GM12878 (cell line): ENCODE results near the gene SCGN.

Source experiments
- ATF7 ChIP-seq: fragments of 450-650 bp; IDR thresholded peaks from 2 replicates; pipeline ENCODE4 v1.6.1; 2016; ENCODE audit warnings: low read depth, mild to moderate bottlenecking
- EZH2 ChIP-seq: IDR thresholded peaks from 2 replicates; pipeline ENCODE4 v1.6.1; 2012; ENCODE audit warnings: low read depth, mild to moderate bottlenecking, control low read depth, inconsistent platforms, low read length, borderline replicate concordance; ENCODE audit not compliant: control insufficient read depth
- MTA2 ChIP-seq: fragments of 450-650 bp; IDR thresholded peaks from 2 replicates; pipeline ENCODE4 v1.6.1; 2016; ENCODE audit warnings: low read depth, mild to moderate bottlenecking, moderate library complexity
- POLR2AphosphoS2 ChIP-seq: IDR thresholded peaks from 2 replicates; pipeline ENCODE4 v1.6.1; 2011; ENCODE audit warnings: low read depth, mild to moderate bottlenecking, low read length, improper control_type of control experiment, moderate library complexity
- RBBP5 ChIP-seq: fragments of 200-600 bp; sonication (generic); conservative IDR thresholded peaks from 2 replicates; pipeline ENCODE4 v1.6.1; 2016
- SMAD1 ChIP-seq: fragments of 450-650 bp; IDR thresholded peaks from 2 replicates; pipeline ENCODE4 v1.6.1; 2018; ENCODE audit warnings: mild to moderate bottlenecking, low read depth; ENCODE audit not compliant: partially characterized antibody
- SP1 ChIP-seq: IDR thresholded peaks from one replicate; pipeline ENCODE4 v1.6.1; 2011; ENCODE audit warnings: low read depth, low read length
- SPI1 ChIP-seq: IDR thresholded peaks from 2 replicates; pipeline ENCODE4 v1.6.1; 2011; ENCODE audit warnings: low read depth, mild to moderate bottlenecking, low read length, moderate library complexity, borderline replicate concordance; ENCODE audit not compliant: insufficient read depth
- SREBF1 ChIP-seq: IDR thresholded peaks from 2 replicates; pipeline ENCODE4 v1.6.1; 2012; ENCODE audit warnings: mild to moderate bottlenecking, low read length
- STAT3 ChIP-seq: IDR thresholded peaks from 2 replicates; pipeline ENCODE4 v1.6.1; 2011; ENCODE audit warnings: low read depth, low read length, improper control_type of control experiment
- TF ChIP-seq, protein P1 (sequence below), 3 experiments: IDR thresholded peaks in 2 of 3; conservative IDR thresholded peaks in 1 of 3; 2 replicates each; pipeline ENCODE4 v1.5.1; 2011; ENCODE audit warnings: low read depth in 3 of 3, low read length in 3 of 3, mild to moderate bottlenecking in 3 of 3, control low read depth in 2 of 3, moderate library complexity in 2 of 3, inconsistent platforms in 1 of 3, mixed read lengths in 1 of 3; ENCODE audit not compliant: control insufficient read depth in 2 of 3, insufficient read depth in 1 of 3; ENCODE audit errors: extremely low read depth in 1 of 3
- TF ChIP-seq, protein P2 (sequence below): IDR thresholded peaks from 2 replicates; pipeline ENCODE4 v1.6.1; 2012; ENCODE audit warnings: low read length, inconsistent platforms

DNA sequence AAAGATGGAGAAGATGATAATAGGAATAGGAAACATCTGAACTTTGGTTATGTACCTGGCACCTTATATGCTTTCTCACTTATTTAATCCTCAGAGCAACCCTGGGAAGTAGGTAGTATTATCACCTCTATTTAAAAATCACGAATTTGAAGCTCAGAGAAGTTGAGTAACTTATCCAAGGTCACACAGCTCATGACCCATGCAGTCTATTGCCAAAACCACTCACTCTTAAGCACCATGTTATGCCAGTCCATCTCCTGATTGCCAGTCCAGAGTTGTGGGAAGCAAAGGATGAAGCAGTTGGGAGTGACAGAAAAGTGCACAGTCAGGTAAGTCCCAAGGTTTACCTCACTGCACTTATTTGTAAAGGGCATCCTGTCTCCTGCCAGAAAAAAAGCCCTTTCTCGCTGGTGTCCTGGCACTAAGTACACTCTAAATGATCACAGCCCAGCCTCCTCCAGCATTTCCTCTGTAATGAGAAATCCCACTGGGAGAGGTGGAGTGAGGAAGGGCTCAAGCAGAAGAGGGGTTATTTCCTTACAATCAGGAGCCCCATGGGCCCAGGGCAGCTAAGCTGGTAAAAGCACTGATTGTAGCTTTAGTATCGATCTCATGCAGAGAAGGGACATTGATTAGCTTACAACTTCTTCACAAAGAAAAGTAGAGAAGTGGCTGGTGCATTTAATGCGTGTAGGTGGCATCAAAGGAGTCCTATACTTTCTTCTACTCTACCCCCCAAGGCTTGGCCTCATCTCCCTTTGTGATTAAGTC, 21.3 kb upstream of the SCGN start:
- no peak for TF ChIP-seq EZH2
- no peak for TF ChIP-seq SPI1
- TF ChIP-seq, protein P1, sequence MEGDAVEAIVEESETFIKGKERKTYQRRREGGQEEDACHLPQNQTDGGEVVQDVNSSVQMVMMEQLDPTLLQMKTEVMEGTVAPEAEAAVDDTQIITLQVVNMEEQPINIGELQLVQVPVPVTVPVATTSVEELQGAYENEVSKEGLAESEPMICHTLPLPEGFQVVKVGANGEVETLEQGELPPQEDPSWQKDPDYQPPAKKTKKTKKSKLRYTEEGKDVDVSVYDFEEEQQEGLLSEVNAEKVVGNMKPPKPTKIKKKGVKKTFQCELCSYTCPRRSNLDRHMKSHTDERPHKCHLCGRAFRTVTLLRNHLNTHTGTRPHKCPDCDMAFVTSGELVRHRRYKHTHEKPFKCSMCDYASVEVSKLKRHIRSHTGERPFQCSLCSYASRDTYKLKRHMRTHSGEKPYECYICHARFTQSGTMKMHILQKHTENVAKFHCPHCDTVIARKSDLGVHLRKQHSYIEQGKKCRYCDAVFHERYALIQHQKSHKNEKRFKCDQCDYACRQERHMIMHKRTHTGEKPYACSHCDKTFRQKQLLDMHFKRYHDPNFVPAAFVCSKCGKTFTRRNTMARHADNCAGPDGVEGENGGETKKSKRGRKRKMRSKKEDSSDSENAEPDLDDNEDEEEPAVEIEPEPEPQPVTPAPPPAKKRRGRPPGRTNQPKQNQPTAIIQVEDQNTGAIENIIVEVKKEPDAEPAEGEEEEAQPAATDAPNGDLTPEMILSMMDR (IDR thresholded peaks at IDR 0.05 in 2 of 3, conservative IDR thresholded peaks at IDR 0.05 in 1 of 3; ENCODE audit: control insufficient read depth in 2 of 3, extremely low read depth in 1 of 3, insufficient read depth in 1 of 3, low read depth in 3 of 3, low read length in 3 of 3), result no peak
- TF ChIP-seq RBBP5, result no peak
- no peak for TF ChIP-seq SMAD1
- TF ChIP-seq, protein P2, sequence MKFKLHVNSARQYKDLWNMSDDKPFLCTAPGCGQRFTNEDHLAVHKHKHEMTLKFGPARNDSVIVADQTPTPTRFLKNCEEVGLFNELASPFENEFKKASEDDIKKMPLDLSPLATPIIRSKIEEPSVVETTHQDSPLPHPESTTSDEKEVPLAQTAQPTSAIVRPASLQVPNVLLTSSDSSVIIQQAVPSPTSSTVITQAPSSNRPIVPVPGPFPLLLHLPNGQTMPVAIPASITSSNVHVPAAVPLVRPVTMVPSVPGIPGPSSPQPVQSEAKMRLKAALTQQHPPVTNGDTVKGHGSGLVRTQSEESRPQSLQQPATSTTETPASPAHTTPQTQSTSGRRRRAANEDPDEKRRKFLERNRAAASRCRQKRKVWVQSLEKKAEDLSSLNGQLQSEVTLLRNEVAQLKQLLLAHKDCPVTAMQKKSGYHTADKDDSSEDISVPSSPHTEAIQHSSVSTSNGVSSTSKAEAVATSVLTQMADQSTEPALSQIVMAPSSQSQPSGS, result no peak
- TF ChIP-seq POLR2AphosphoS2, result no peak
- TF ChIP-seq STAT3, result no peak
- TF ChIP-seq MTA2, result no peak
- no peak for TF ChIP-seq ATF7
- no peak for TF ChIP-seq SP1
- no peak for TF ChIP-seq SREBF1
